C4-2B (cell line): ENCODE measurements around the gene QSOX2.

Source experiments
- ZFX ChIP-seq: fragments of 450-650 bp; IDR thresholded peaks from 2 replicates; pipeline ENCODE4 v1.6.1; 2017
- TF ChIP-seq, protein P1 (sequence below): fragments of 450-650 bp; conservative IDR thresholded peaks from 2 replicates; pipeline ENCODE4 v1.5.1; 2017; ENCODE audit warnings: mild to moderate bottlenecking

DNA sequence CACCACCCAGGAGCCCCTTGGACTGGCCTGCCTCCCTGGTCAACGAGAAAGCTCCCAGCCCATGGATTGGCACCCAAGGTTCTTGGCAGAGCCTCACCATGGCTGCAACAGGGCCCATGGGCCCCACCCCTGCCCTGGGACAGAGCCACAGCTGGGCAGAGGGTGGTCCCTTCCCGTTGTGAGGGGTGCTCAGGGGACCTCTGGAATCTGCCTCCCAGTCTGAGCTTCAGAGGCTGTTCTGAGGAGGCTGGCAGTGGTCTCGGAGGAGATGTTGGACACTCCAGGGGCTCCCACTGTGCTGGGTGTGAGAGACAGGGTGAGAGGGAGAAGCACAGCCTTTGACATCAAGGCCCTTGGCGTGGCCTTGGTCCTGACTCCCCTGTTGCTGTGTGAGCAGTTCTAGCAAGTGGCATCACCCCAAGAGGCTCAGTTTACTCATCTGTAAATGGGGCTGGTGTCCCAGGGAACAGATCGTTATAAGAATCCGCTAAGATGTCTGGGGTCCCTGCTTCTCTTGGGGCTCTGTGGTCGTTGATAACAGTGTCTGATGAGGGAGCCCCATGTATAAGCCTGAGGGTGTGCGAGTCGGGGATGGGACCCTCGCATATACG lies 73.7 kb downstream of the QSOX2 start:
- TF ChIP-seq, protein P1, sequence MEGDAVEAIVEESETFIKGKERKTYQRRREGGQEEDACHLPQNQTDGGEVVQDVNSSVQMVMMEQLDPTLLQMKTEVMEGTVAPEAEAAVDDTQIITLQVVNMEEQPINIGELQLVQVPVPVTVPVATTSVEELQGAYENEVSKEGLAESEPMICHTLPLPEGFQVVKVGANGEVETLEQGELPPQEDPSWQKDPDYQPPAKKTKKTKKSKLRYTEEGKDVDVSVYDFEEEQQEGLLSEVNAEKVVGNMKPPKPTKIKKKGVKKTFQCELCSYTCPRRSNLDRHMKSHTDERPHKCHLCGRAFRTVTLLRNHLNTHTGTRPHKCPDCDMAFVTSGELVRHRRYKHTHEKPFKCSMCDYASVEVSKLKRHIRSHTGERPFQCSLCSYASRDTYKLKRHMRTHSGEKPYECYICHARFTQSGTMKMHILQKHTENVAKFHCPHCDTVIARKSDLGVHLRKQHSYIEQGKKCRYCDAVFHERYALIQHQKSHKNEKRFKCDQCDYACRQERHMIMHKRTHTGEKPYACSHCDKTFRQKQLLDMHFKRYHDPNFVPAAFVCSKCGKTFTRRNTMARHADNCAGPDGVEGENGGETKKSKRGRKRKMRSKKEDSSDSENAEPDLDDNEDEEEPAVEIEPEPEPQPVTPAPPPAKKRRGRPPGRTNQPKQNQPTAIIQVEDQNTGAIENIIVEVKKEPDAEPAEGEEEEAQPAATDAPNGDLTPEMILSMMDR = no peak
- no peak for TF ChIP-seq ZFX
